GM12864 (cell line): Measurements from ENCODE around the gene MAPT.

ENCODE experiments used
- DNase-seq: peaks from one replicate; pipeline ENCODE4 v3.0.0-alpha.2; 2011; ENCODE audit warnings: low read depth
- H3K4me3 ChIP-seq: 2 replicates; pipeline ENCODE4 v1.5.1; 2011; ENCODE audit warnings: mild to moderate bottlenecking, low read depth, low read length, control low read depth
- TF ChIP-seq, protein P1 (sequence below): IDR thresholded peaks from 2 replicates; pipeline ENCODE4 v1.5.1; 2011; ENCODE audit warnings: low read depth, mild to moderate bottlenecking, moderate library complexity, low read length, control low read depth, inconsistent platforms; ENCODE audit errors: missing control alignments

MAPT gene

DNA sequence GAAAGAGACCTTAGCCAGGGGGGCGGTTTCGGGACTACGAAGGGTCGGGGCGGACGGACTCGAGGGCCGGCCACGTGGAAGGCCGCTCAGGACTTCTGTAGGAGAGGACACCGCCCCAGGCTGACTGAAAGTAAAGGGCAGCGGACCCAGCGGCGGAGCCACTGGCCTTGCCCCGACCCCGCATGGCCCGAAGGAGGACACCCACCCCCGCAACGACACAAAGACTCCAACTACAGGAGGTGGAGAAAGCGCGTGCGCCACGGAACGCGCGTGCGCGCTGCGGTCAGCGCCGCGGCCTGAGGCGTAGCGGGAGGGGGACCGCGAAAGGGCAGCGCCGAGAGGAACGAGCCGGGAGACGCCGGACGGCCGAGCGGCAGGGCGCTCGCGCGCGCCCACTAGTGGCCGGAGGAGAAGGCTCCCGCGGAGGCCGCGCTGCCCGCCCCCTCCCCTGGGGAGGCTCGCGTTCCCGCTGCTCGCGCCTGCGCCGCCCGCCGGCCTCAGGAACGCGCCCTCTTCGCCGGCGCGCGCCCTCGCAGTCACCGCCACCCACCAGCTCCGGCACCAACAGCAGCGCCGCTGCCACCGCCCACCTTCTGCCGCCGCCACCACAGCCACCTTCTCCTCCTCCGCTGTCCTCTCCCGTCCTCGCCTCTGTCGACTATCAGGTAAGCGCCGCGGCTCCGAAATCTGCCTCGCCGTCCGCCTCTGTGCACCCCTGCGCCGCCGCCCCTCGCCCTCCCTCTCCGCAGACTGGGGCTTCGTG is at the start of gene MAPT:
Gene MAPT (plus strand): TSS at position 533 of the 763 bp plus-strand sequence. CDS start 67,784 bp downstream, outside the sequence.
- TF ChIP-seq, protein P1, sequence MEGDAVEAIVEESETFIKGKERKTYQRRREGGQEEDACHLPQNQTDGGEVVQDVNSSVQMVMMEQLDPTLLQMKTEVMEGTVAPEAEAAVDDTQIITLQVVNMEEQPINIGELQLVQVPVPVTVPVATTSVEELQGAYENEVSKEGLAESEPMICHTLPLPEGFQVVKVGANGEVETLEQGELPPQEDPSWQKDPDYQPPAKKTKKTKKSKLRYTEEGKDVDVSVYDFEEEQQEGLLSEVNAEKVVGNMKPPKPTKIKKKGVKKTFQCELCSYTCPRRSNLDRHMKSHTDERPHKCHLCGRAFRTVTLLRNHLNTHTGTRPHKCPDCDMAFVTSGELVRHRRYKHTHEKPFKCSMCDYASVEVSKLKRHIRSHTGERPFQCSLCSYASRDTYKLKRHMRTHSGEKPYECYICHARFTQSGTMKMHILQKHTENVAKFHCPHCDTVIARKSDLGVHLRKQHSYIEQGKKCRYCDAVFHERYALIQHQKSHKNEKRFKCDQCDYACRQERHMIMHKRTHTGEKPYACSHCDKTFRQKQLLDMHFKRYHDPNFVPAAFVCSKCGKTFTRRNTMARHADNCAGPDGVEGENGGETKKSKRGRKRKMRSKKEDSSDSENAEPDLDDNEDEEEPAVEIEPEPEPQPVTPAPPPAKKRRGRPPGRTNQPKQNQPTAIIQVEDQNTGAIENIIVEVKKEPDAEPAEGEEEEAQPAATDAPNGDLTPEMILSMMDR = peak; percentile 91
- DNase-seq = peak; percentile 26
- H3K4me3 ChIP-seq = peak within 1 kb of the TSS; percentile 45

DNA sequence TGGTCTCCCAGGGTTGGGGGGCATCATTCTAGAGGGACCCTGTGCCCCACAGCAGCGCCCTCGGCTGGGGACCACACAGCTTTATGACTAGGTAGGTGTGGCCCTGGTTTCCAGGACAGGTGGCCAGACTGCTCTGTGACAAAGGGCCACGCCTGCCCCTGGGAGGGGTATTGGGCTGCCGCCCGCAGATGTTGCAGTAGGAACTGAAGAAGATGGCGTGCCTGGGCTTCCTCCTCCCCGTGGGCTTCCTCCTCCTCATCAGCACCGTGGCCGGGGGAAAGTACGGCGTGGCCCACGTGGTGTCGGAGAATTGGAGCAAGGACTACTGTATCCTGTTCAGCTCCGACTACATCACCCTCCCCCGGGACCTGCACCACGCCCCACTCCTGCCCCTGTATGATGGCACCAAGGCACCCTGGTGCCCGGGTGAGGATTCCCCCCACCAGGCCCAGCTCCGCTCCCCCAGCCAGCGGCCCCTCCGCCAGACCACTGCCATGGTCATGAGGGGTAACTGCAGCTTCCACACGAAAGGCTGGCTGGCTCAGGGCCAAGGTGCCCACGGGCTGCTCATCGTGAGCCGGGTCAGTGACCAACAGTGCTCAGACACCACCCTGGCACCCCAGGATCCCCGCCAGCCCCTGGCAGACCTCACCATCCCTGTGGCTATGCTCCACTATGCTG is 49.5 kb upstream of the MAPT start, which contains the start of gene SPPL2C:
Gene SPPL2C (plus strand): TSS at position 187 of the 681 bp plus-strand sequence. CDS start 26 bp downstream, at position 213.
- no peak within 1 kb of the TSS for H3K4me3 ChIP-seq
- DNase-seq = no peak
- TF ChIP-seq, protein P1 = no peak

DNA sequence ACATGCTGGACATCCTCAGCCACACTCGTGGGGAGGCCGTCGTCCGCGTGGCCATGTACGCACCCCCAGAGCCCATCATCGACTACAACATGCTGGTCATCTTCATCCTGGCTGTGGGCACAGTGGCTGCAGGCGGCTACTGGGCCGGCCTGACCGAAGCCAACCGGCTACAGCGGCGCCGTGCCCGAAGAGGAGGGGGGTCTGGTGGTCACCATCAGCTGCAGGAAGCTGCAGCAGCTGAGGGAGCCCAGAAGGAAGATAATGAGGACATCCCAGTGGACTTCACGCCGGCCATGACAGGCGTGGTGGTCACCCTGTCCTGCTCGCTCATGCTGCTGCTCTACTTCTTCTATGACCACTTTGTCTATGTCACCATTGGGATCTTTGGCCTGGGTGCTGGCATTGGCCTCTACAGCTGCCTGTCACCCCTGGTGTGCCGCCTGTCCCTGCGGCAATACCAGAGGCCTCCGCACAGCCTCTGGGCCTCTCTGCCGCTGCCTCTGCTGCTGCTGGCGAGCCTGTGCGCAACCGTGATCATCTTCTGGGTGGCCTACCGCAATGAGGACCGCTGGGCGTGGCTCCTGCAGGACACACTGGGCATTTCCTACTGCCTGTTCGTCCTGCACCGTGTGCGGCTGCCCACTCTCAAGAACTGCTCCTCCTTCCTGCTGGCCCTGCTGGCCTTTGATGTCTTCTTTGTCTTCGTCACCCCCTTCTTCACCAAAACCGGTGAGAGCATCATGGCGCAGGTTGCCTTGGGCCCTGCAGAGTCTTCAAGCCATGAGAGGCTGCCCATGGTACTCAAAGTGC is 48.8 kb upstream of the MAPT start:
- no peak for DNase-seq
- TF ChIP-seq, protein P1 = no peak
- no peak overlapping the region for H3K4me3 ChIP-seq

DNA sequence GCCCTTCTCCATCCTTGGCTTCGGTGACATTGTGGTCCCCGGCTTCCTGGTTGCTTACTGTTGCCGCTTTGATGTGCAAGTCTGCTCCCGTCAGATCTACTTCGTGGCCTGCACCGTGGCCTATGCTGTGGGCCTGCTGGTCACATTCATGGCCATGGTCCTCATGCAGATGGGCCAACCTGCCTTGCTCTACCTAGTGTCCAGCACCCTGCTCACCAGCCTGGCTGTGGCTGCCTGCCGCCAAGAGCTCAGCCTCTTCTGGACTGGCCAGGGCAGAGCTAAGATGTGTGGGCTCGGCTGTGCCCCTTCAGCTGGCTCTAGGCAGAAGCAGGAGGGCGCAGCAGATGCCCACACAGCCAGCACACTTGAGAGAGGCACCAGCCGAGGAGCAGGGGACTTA is 48.1 kb upstream of the MAPT start:
- H3K4me3 ChIP-seq = no peak overlapping the region
- no peak for DNase-seq
- TF ChIP-seq, protein P1 = no peak

DNA sequence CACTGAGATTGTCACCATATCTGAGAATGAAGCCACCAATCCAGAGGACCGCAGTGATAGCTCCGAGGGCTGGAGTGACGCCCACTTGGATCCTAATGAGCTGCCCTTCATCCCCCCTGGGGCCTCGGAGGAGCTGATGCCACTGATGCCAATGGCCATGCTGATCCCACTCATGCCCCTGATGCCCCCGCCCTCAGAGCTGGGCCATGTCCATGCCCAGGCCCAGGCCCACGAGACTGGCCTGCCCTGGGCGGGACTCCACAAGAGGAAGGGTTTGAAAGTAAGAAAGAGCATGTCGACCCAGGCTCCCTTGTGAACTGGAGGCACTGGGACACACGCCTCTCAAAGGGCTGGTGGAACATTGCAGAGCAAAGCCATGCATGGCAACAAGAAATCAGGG is 47.7 kb upstream of the MAPT start:
- DNase-seq = no peak

DNA sequence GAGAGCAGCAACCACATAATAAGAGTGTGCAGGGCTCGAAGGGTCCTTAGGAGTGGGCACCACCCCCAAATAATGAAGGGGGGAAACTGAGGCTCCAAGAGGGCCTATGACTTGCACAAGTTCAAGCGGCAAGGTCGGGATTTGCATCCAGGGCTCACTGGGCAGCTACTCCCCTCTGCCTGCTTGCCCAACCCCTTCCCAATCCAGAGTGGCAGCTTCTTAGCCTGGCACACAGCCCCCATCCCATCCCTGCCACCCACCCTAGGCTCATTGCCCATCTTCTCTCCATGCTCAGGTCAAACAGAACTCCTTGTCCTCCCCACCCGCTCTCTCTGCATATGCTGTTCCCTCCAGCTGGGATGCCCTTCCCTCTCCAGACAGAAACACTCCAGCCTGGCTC is 47.3 kb upstream of the MAPT start:
- no peak overlapping the region for H3K4me3 ChIP-seq
- TF ChIP-seq, protein P1 = no peak
- DNase-seq = no peak

More for the DNA sequence above, 47.7 kb upstream of the MAPT start:
- TF ChIP-seq, protein P1 = no peak
- no peak overlapping the region for H3K4me3 ChIP-seq
